Activated naive CD4-positive, alpha-beta T cell treated with anti-CD3 and anti-CD28 coated beads for 36 hours (primary cell): ENCODE results near the gene TMEM143. TPM values are rescaled to one million over a fixed set of nuclear protein-coding genes. Genes with fewer than 3 reads are reported as not detected.
A peak's percentile ranks its signal among the peaks of the same experiment; 100 is the strongest.
"Not testable (repeated sequence)": the region's sequence is repeated elsewhere in the genome, so short reads cannot be mapped to it uniquely, and the experiment has no call there.

Experiments used
- CTCF ChIA-PET: fragments of 350-600 bp; sonication (Branson Sonifier 250); formaldehyde crosslinking; loops from one replicate; lab custom pipeline; 2021; ENCODE audit warnings: antibody characterized with exemption; lab: Charles Lee
- DNase-seq: peaks from one replicate; pipeline ENCODE4 v3.0.0-alpha.2; 2020
- H3K27ac Mint-ChIP-seq: one replicate; pipeline ENCODE4 v1.8.0; 2021; ENCODE audit warnings: mild to moderate bottlenecking, mixed read lengths
- H3K27me3 Mint-ChIP-seq: one replicate; pipeline ENCODE4 v1.8.0; 2021; ENCODE audit warnings: low read depth, mixed read lengths
- H3K36me3 Mint-ChIP-seq: one replicate; pipeline ENCODE4 v1.8.0; 2021; ENCODE audit warnings: low read depth, mixed read lengths
- H3K4me1 Mint-ChIP-seq: one replicate; pipeline ENCODE4 v1.8.0; 2021; ENCODE audit warnings: low read depth, mixed read lengths
- H3K4me3 Mint-ChIP-seq: one replicate; pipeline ENCODE4 v1.8.0; 2021; ENCODE audit warnings: mild to moderate bottlenecking, moderate library complexity, mixed read lengths
- H3K9me3 Mint-ChIP-seq: one replicate; pipeline ENCODE4 v1.8.0; 2021; ENCODE audit warnings: mixed read lengths
- intact Hi-C: fragments of 100-400 bp; cut with micrococcal nuclease; formaldehyde crosslinking; loops from one replicate; pipeline ENCODE4 v1.15.1; 2023
- total RNA-seq, 2 experiments: library from RNA; stranded (reverse); gene quantifications; one replicate each; pipeline ENCODE4 v1.2.3, GENCODE V29; 2021

Gene TMEM143
- total RNA-seq, 2 experiments from 2014 or later: 23.9 to 24.1 TPM

GRCh38 chr19:48319647-48320541 lies 43.8 kb downstream of the TMEM143 start:
- CTCF ChIA-PET: interaction anchor here (0.5 to 10.3 kb wide), 8 partner anchors 9 to 264 kb away, joined by 3 to 131 read pairs (median 4); partner anchors contain the start of genes SYNGR4 and TMEM143
- H3K4me3 Mint-ChIP-seq: no peak overlapping the region
- intact Hi-C loops: loop anchor here (2.0 to 10.0 kb wide), 4 partner anchors 71 to 803 kb away; partner anchors contain the start of genes BICRA, KDELR1 and NAPA
- peaks cover 42% of the 10 kb centered on the region for H3K4me1 Mint-ChIP-seq
- no peak overlapping the region for H3K27ac Mint-ChIP-seq
- H3K27me3 Mint-ChIP-seq: no peaks in the 10 kb centered on the region
- no peaks in the 10 kb centered on the region for H3K9me3 Mint-ChIP-seq
- H3K36me3 Mint-ChIP-seq: peaks cover 1% of the 10 kb centered on the region
- DNase-seq: peak; percentile 89

GRCh38 chr19:48318286-48318987 lies 45.3 kb downstream of the TMEM143 start:
- Mint-ChIP-seq H3K36me3 (peaks cover under 1% of the 10 kb centered on the region), H3K27me3 (no peaks in the 10 kb centered on the region), H3K27ac (no peak overlapping the region), H3K9me3 (no peaks in the 10 kb centered on the region), H3K4me1 (peaks cover 30% of the 10 kb centered on the region), H3K4me3 (no peak overlapping the region)
- no peak for DNase-seq
- intact Hi-C loops: no loop called here
- CTCF ChIA-PET: interaction anchor here (1.1 to 10.3 kb wide), 5 partner anchors 11 to 266 kb away, joined by 3 to 131 read pairs (median 4); partner anchors contain the start of gene KDELR1

- H3K4me1 Mint-ChIP-seq: peaks cover 23% of the 10 kb centered on the region
- H3K4me3 Mint-ChIP-seq, H3K27ac Mint-ChIP-seq, H3K9me3 Mint-ChIP-seq, H3K27me3 Mint-ChIP-seq, DNase-seq, intact Hi-C loops, H3K36me3 Mint-ChIP-seq: not testable (repeated sequence)
- CTCF ChIA-PET: interaction anchor here (1.1 to 10.3 kb wide), 5 partner anchors 11 to 266 kb away, joined by 3 to 131 read pairs (median 4); partner anchors contain the start of gene KDELR1
Observed at GRCh38 chr19:48317708-48317960, 46.1 kb downstream of the TMEM143 start.

- Mint-ChIP-seq H3K4me1 (peaks cover 9% of the 10 kb centered on the region), H3K36me3 (no peaks in the 10 kb centered on the region), H3K4me3 (no peak overlapping the region), H3K27ac (no peak overlapping the region), H3K27me3 (no peaks in the 10 kb centered on the region), H3K9me3 (no peaks in the 10 kb centered on the region)
- CTCF ChIA-PET: interaction anchor here (1.9 to 10.3 kb wide), 3 partner anchors 18 to 48 kb away, joined by 7 to 131 read pairs (median 24); partner anchors contain the start of genes SYNGR4 and TMEM143
- no peak for DNase-seq
- intact Hi-C loops: no loop called here
Observed at GRCh38 chr19:48315712-48316111, 48.0 kb downstream of the TMEM143 start.

GRCh38 chr19:48311384-48311783 lies 52.4 kb downstream of the TMEM143 start:
- H3K27ac Mint-ChIP-seq: no peak overlapping the region
- H3K36me3 Mint-ChIP-seq: no peaks in the 10 kb centered on the region
- no peak for DNase-seq
- CTCF ChIA-PET: interaction anchor here (0.6 kb wide), 2 partner anchors 22 to 499 kb away, joined by 3 read pairs; no protein-coding TSS in a partner anchor
- no peak overlapping the region for H3K4me3 Mint-ChIP-seq
- intact Hi-C loops: no loop called here
- H3K27me3 Mint-ChIP-seq: no peaks in the 10 kb centered on the region
- no peaks in the 10 kb centered on the region for H3K4me1 Mint-ChIP-seq
- no peaks in the 10 kb centered on the region for H3K9me3 Mint-ChIP-seq

GRCh38 chr19:48310227-48310626 lies 53.5 kb downstream of the TMEM143 start:
- Mint-ChIP-seq H3K4me3 (no peak overlapping the region), H3K4me1 (no peaks in the 10 kb centered on the region), H3K27ac (no peak overlapping the region), H3K36me3 (no peaks in the 10 kb centered on the region), H3K9me3 (no peaks in the 10 kb centered on the region), H3K27me3 (no peaks in the 10 kb centered on the region)
- intact Hi-C loops: no loop called here
- CTCF ChIA-PET: no interaction called here
- DNase-seq: no peak

- CTCF ChIA-PET, H3K4me1 Mint-ChIP-seq, H3K27ac Mint-ChIP-seq, H3K4me3 Mint-ChIP-seq, H3K36me3 Mint-ChIP-seq, intact Hi-C loops, H3K27me3 Mint-ChIP-seq, DNase-seq, H3K9me3 Mint-ChIP-seq: not testable (repeated sequence)
Observed at GRCh38 chr19:48309731-48310130, 54.0 kb downstream of the TMEM143 start.

- Mint-ChIP-seq H3K36me3 (no peaks in the 10 kb centered on the region), H3K4me3 (no peak overlapping the region), H3K4me1 (no peaks in the 10 kb centered on the region), H3K9me3 (no peaks in the 10 kb centered on the region), H3K27me3 (no peaks in the 10 kb centered on the region), H3K27ac (no peak overlapping the region)
- CTCF ChIA-PET: interaction anchor here (0.6 kb wide), 1 partner anchor 42 kb away, joined by 3 read pairs; no protein-coding TSS in a partner anchor
- DNase-seq: no peak
- intact Hi-C loops: no loop called here
Observed at GRCh38 chr19:48308631-48309586, 54.8 kb downstream of the TMEM143 start.

- intact Hi-C loops: no loop called here
- CTCF ChIA-PET: interaction anchor here (0.6 to 2.3 kb wide), 2 partner anchors 37 to 150 kb away, joined by 3 to 8 read pairs; no protein-coding TSS in a partner anchor
- H3K4me3 Mint-ChIP-seq: no peak overlapping the region
- no peaks in the 10 kb centered on the region for H3K36me3 Mint-ChIP-seq
- H3K9me3 Mint-ChIP-seq: no peaks in the 10 kb centered on the region
- no peaks in the 10 kb centered on the region for H3K4me1 Mint-ChIP-seq
- H3K27ac Mint-ChIP-seq: no peak overlapping the region
- DNase-seq: no peak
- no peaks in the 10 kb centered on the region for H3K27me3 Mint-ChIP-seq
Observed at GRCh38 chr19:48303866-48304265, 59.9 kb downstream of the TMEM143 start.

- Mint-ChIP-seq H3K27me3 (no peaks in the 10 kb centered on the region), H3K27ac (no peak overlapping the region), H3K36me3 (no peaks in the 10 kb centered on the region)
Observed at GRCh38 chr19:48303367-48303766, 60.4 kb downstream of the TMEM143 start.

GRCh38 chr19:48302600-48302959 lies 61.2 kb downstream of the TMEM143 start:
- H3K27ac Mint-ChIP-seq: no peak overlapping the region
- no peaks in the 10 kb centered on the region for H3K27me3 Mint-ChIP-seq
- DNase-seq: no peak
- no peaks in the 10 kb centered on the region for H3K4me1 Mint-ChIP-seq
- no peak overlapping the region for H3K4me3 Mint-ChIP-seq
- no peaks in the 10 kb centered on the region for H3K9me3 Mint-ChIP-seq
- intact Hi-C loops: no loop called here
- CTCF ChIA-PET: interaction anchor here (1.1 kb wide), 1 partner anchor 11 kb away, joined by 3 read pairs; no protein-coding TSS in a partner anchor
- no peaks in the 10 kb centered on the region for H3K36me3 Mint-ChIP-seq

More at GRCh38 chr19:48303367-48303766, 60.4 kb downstream of the TMEM143 start:
- Mint-ChIP-seq H3K4me1 (no peaks in the 10 kb centered on the region), H3K9me3 (no peaks in the 10 kb centered on the region), H3K4me3 (no peak overlapping the region)
- no peak for DNase-seq
- intact Hi-C loops: no loop called here
- CTCF ChIA-PET: interaction anchor here (0.6 to 1.1 kb wide), 2 partner anchors 11 to 149 kb away, joined by 3 read pairs; no protein-coding TSS in a partner anchor
